Panc1 (cell line): ENCODE results near the gene SNIP1.

Source experiments
- TF ChIP-seq, protein P1 (sequence below): fragments of 450-650 bp; IDR thresholded peaks from 2 replicates; pipeline ENCODE4 v1.5.1; 2017; ENCODE audit warnings: mild to moderate bottlenecking
- TF ChIP-seq, protein P2 (sequence below), 2 experiments: IDR thresholded peaks; 2 replicates each; pipeline ENCODE4 v1.6.1; 2011 to 2012; ENCODE audit warnings: low read depth in 2 of 2, control low read depth in 1 of 2, low read length in 1 of 2, mild to moderate bottlenecking in 1 of 2, moderate library complexity in 1 of 2; ENCODE audit not compliant: insufficient read depth in 1 of 2

DNA sequence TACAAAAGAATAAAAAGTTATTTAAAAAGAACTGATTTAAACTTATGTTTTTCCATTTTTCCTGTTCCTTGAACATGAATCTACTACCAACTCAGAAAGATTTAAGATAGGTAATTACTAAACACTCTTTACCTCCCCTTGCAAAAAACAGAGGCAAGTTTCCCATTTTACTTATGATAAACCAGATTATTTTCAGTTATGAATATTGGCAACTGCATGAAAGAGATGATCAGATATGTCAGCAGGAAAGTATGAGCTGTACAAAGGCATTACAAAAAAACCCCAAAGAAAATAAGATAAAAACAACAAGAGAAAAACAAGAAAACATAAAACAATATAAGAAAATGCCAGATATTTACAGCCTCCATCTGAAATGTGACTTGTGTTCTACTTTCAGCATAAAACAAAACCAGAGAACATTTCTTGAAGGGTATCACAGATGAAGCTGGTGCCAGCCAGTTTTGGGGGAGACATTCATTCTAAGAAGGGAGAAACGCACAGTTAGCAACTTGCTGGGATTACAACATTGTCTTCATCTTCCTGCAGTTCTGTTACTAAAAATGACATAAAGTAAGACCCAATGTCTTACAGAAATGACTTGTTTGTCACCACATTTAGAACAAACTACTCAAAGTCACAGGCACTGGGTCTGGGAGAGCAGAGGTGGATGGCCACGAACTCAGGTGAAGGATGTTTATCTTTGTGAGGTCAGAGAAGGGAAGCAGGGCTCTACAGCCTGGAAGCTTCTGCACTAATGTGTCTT is 60.6 kb downstream of the SNIP1 start:
- TF ChIP-seq, protein P1, sequence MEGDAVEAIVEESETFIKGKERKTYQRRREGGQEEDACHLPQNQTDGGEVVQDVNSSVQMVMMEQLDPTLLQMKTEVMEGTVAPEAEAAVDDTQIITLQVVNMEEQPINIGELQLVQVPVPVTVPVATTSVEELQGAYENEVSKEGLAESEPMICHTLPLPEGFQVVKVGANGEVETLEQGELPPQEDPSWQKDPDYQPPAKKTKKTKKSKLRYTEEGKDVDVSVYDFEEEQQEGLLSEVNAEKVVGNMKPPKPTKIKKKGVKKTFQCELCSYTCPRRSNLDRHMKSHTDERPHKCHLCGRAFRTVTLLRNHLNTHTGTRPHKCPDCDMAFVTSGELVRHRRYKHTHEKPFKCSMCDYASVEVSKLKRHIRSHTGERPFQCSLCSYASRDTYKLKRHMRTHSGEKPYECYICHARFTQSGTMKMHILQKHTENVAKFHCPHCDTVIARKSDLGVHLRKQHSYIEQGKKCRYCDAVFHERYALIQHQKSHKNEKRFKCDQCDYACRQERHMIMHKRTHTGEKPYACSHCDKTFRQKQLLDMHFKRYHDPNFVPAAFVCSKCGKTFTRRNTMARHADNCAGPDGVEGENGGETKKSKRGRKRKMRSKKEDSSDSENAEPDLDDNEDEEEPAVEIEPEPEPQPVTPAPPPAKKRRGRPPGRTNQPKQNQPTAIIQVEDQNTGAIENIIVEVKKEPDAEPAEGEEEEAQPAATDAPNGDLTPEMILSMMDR: no peak
- TF ChIP-seq, protein P2, sequence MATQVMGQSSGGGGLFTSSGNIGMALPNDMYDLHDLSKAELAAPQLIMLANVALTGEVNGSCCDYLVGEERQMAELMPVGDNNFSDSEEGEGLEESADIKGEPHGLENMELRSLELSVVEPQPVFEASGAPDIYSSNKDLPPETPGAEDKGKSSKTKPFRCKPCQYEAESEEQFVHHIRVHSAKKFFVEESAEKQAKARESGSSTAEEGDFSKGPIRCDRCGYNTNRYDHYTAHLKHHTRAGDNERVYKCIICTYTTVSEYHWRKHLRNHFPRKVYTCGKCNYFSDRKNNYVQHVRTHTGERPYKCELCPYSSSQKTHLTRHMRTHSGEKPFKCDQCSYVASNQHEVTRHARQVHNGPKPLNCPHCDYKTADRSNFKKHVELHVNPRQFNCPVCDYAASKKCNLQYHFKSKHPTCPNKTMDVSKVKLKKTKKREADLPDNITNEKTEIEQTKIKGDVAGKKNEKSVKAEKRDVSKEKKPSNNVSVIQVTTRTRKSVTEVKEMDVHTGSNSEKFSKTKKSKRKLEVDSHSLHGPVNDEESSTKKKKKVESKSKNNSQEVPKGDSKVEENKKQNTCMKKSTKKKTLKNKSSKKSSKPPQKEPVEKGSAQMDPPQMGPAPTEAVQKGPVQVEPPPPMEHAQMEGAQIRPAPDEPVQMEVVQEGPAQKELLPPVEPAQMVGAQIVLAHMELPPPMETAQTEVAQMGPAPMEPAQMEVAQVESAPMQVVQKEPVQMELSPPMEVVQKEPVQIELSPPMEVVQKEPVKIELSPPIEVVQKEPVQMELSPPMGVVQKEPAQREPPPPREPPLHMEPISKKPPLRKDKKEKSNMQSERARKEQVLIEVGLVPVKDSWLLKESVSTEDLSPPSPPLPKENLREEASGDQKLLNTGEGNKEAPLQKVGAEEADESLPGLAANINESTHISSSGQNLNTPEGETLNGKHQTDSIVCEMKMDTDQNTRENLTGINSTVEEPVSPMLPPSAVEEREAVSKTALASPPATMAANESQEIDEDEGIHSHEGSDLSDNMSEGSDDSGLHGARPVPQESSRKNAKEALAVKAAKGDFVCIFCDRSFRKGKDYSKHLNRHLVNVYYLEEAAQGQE (IDR thresholded peaks at IDR 0.05; ENCODE audit: insufficient read depth in 1 of 2, low read depth in 2 of 2, low read length in 1 of 2): no peak
